Nephron (organoid): ENCODE results near the gene HOXA4.

Source experiments
- H3K27ac Mint-ChIP-seq, 3 experiments: 2 replicates each; pipeline ENCODE4 v1.8.0; 2020; ENCODE audit warnings: mixed read lengths in 3 of 3, mild to moderate bottlenecking in 2 of 3, moderate library complexity in 1 of 3
- H3K27me3 Mint-ChIP-seq: 2 replicates; pipeline ENCODE4 v1.8.0; 2021; ENCODE audit warnings: low read depth, mild to moderate bottlenecking, moderate library complexity, mixed read lengths
- H3K36me3 Mint-ChIP-seq: 2 replicates; pipeline ENCODE4 v1.8.0; 2020; ENCODE audit warnings: low read depth, mixed read lengths
- H3K4me1 Mint-ChIP-seq: 2 replicates; pipeline ENCODE4 v1.8.0; 2020; ENCODE audit warnings: mixed read lengths
- H3K4me3 Mint-ChIP-seq, 3 experiments: 2 replicates each; pipeline ENCODE4 v1.8.0; 2020; ENCODE audit warnings: mild to moderate bottlenecking in 3 of 3, mixed read lengths in 3 of 3, moderate library complexity in 2 of 3
- H3K9me3 Mint-ChIP-seq: 2 replicates; pipeline ENCODE4 v1.8.0; 2020; ENCODE audit warnings: mixed read lengths
- CTCF ChIP-seq, 3 experiments: fragments of 200-600 bp; sonication (generic); IDR thresholded peaks; one replicate each; pipeline ENCODE4 v1.5.0; 2021; ENCODE audit warnings: antibody characterized with exemption in 3 of 3; ENCODE audit not compliant: unreplicated experiment in 3 of 3

Gene HOXA4

GRCh38 chr7:27155816-27156507, 25.4 kb upstream of the HOXA4 start:
- Mint-ChIP-seq H3K36me3 (peaks cover 22% of the 10 kb centered on the region), H3K4me1 (peaks cover 50% of the 10 kb centered on the region), H3K27ac (peak overlapping the region; percentile 97 to 100 (median 99)), H3K27me3 (peaks cover 4% of the 10 kb centered on the region), H3K4me3 (peak overlapping the region; percentile 95 to 98 (median 96)), H3K9me3 (no peaks in the 10 kb centered on the region)
- no peak for TF ChIP-seq CTCF (IDR thresholded peaks at IDR 0.05; ENCODE audit: unreplicated experiment in 3 of 3)

GRCh38 chr7:27154901-27155815, 24.6 kb upstream of the HOXA4 start:
- Mint-ChIP-seq H3K36me3 (peaks cover 30% of the 10 kb centered on the region), H3K4me1 (peaks cover 55% of the 10 kb centered on the region), H3K9me3 (no peaks in the 10 kb centered on the region), H3K27me3 (peaks cover 4% of the 10 kb centered on the region), H3K4me3 (peak overlapping the region; percentile 95 to 98 (median 96)), H3K27ac (peak overlapping the region; percentile 97 to 100 (median 99))
- no peak for TF ChIP-seq CTCF (IDR thresholded peaks at IDR 0.05; ENCODE audit: unreplicated experiment in 3 of 3)

- Mint-ChIP-seq H3K36me3 (peaks cover 34% of the 10 kb centered on the region), H3K4me3 (peak overlapping the region; percentile 95 to 98 (median 96)), H3K4me1 (peaks cover 49% of the 10 kb centered on the region), H3K27ac (peak overlapping the region; percentile 97 to 100 (median 99)), H3K27me3 (peaks cover 4% of the 10 kb centered on the region), H3K9me3 (no peaks in the 10 kb centered on the region)
- no peak for TF ChIP-seq CTCF (IDR thresholded peaks at IDR 0.05; ENCODE audit: unreplicated experiment in 3 of 3)
These were observed 23.8 kb upstream of the HOXA4 start for GRCh38 chr7:27154369-27154768.

- H3K27me3 Mint-ChIP-seq: peaks cover 4% of the 10 kb centered on the region
- peaks cover 41% of the 10 kb centered on the region for H3K4me1 Mint-ChIP-seq
- H3K9me3 Mint-ChIP-seq: no peaks in the 10 kb centered on the region
- H3K36me3 Mint-ChIP-seq: peaks cover 39% of the 10 kb centered on the region
- H3K4me3 Mint-ChIP-seq: peak overlapping the region; percentile 95 to 98 (median 96)
- TF ChIP-seq CTCF (IDR thresholded peaks at IDR 0.05; ENCODE audit: unreplicated experiment in 3 of 3): no peak
- peak overlapping the region; percentile 97 to 100 (median 99) for H3K27ac Mint-ChIP-seq
These were observed 23.0 kb upstream of the HOXA4 start for GRCh38 chr7:27153526-27153925.

GRCh38 chr7:27152816-27153442, 22.4 kb upstream of the HOXA4 start:
- peaks cover 41% of the 10 kb centered on the region for H3K4me1 Mint-ChIP-seq
- peak overlapping the region; percentile 97 to 100 (median 99) for H3K27ac Mint-ChIP-seq
- TF ChIP-seq CTCF (IDR thresholded peaks at IDR 0.05; ENCODE audit: unreplicated experiment in 3 of 3): no peak
- peak overlapping the region; percentile 95 to 98 (median 96) for H3K4me3 Mint-ChIP-seq
- H3K36me3 Mint-ChIP-seq: peaks cover 45% of the 10 kb centered on the region
- H3K9me3 Mint-ChIP-seq: no peaks in the 10 kb centered on the region
- H3K27me3 Mint-ChIP-seq: peaks cover 4% of the 10 kb centered on the region
